CD14-positive monocyte (primary cell): Measurements from ENCODE around the gene ACTR6. TPM values are rescaled to one million over a fixed set of nuclear protein-coding genes. Genes with fewer than 3 reads are reported as not detected.

Experiments used
- DNase-seq, 3 donors: peaks; one replicate each; pipeline ENCODE4 v3.0.0-alpha.2; 2011 to 2022
- H2AFZ ChIP-seq: 2 replicates; pipeline ENCODE4 v1.6.0; 2012; ENCODE audit warnings: mild to moderate bottlenecking, low read depth, low read length, inconsistent platforms; ENCODE audit not compliant: insufficient read depth, poor library complexity, severe bottlenecking
- H3K27ac ChIP-seq, 2 donors: 1 replicate in 1 of 2; 2 replicates in 1 of 2; pipeline ENCODE4 v1.5.1; 2012 to 2013; ENCODE audit warnings: low read length in 2 of 2, control low read depth in 1 of 2, inconsistent platforms in 1 of 2, low read depth in 1 of 2, mild to moderate bottlenecking in 1 of 2
- H3K27me3 ChIP-seq, 2 donors: one replicate each; pipeline versions ENCODE4 v1.6.0 to v1.6.1; 2011 to 2013; ENCODE audit warnings: low read length in 2 of 2; ENCODE audit not compliant: control insufficient read depth in 2 of 2, insufficient read depth in 2 of 2
- H3K36me3 ChIP-seq, 2 donors: replicated peaks in 1 of 2; 1 replicate in 1 of 2; 2 replicates in 1 of 2; pipeline versions ENCODE4 v1.5.1 to v1.6.1; 2012 to 2013; ENCODE audit warnings: low read length in 2 of 2, control low read depth in 1 of 2, inconsistent platforms in 1 of 2, mild to moderate bottlenecking in 1 of 2; ENCODE audit not compliant: insufficient read depth in 2 of 2, control insufficient read depth in 1 of 2
- H3K4me1 ChIP-seq, 2 donors: 1 replicate in 1 of 2; 2 replicates in 1 of 2; pipeline versions ENCODE4 v1.5.1 to v1.6.1; 2012 to 2013; ENCODE audit warnings: low read length in 2 of 2, control low read depth in 1 of 2, inconsistent platforms in 1 of 2, mild to moderate bottlenecking in 1 of 2, moderate library complexity in 1 of 2; ENCODE audit not compliant: insufficient read depth in 2 of 2, control insufficient read depth in 1 of 2
- H3K4me2 ChIP-seq: replicated peaks from 2 replicates; pipeline ENCODE3; 2012; ENCODE audit warnings: low read length, moderate library complexity, mild to moderate bottlenecking; ENCODE audit not compliant: poor library complexity, severe bottlenecking; ENCODE audit errors: extremely low read depth
- H3K4me3 ChIP-seq, 3 experiments: fragments of 200-600 bp in 1 of 3; sonication (generic) in 1 of 3; replicated peaks in 1 of 3; 1 replicate in 2 of 3; 2 replicates in 1 of 3; pipeline ENCODE4 v1.5.1; 2011 to 2013; ENCODE audit warnings: low read length in 3 of 3, mild to moderate bottlenecking in 3 of 3, control low read depth in 2 of 3, low read depth in 2 of 3, inconsistent platforms in 1 of 3, moderate library complexity in 1 of 3
- H3K79me2 ChIP-seq: 2 replicates; pipeline ENCODE4 v1.6.0; 2012; ENCODE audit warnings: mild to moderate bottlenecking, control low read depth, inconsistent platforms, low read length, moderate library complexity; ENCODE audit not compliant: insufficient read depth
- H3K9ac ChIP-seq: 2 replicates; pipeline ENCODE4 v1.6.0; 2017; ENCODE audit warnings: low read length, mild to moderate bottlenecking; ENCODE audit not compliant: insufficient read depth, poor library complexity, severe bottlenecking
- H3K9me3 ChIP-seq, 2 donors: replicated peaks in 1 of 2; 1 replicate in 1 of 2; 2 replicates in 1 of 2; pipeline versions ENCODE4 v1.5.1 to v1.6.1; 2012 to 2013; ENCODE audit warnings: low read length in 2 of 2, control low read depth in 1 of 2; ENCODE audit not compliant: control insufficient read depth in 1 of 2, insufficient read depth in 1 of 2
- H4K20me1 ChIP-seq: 2 replicates; pipeline ENCODE4 v1.6.0; 2012; ENCODE audit warnings: mild to moderate bottlenecking, low read length, control low read depth, moderate library complexity; ENCODE audit not compliant: insufficient read depth
- H3K27ac Mint-ChIP-seq, 7 donors: one replicate each; pipeline ENCODE4 v1.8.0; 2020; ENCODE audit warnings: mild to moderate bottlenecking in 7 of 7, mixed read lengths in 7 of 7, moderate library complexity in 6 of 7, inconsistent platforms in 2 of 7
- H3K27me3 Mint-ChIP-seq, 3 donors: one replicate each; pipeline ENCODE4 v1.8.0; 2021 to 2022; ENCODE audit warnings: low read depth in 3 of 3, mild to moderate bottlenecking in 3 of 3, mixed read lengths in 3 of 3, moderate library complexity in 3 of 3, inconsistent platforms in 1 of 3
- H3K36me3 Mint-ChIP-seq, 2 donors: one replicate each; pipeline ENCODE4 v1.8.0; 2020; ENCODE audit warnings: mixed read lengths in 2 of 2, inconsistent platforms in 1 of 2, mild to moderate bottlenecking in 1 of 2
- H3K4me1 Mint-ChIP-seq: one replicate; pipeline ENCODE4 v1.8.0; 2020; ENCODE audit warnings: mild to moderate bottlenecking, mixed read lengths
- H3K4me3 Mint-ChIP-seq, 2 donors: one replicate each; pipeline ENCODE4 v1.8.0; 2020; ENCODE audit warnings: mild to moderate bottlenecking in 2 of 2, mixed read lengths in 2 of 2, moderate library complexity in 1 of 2
- H3K9me3 Mint-ChIP-seq, 7 donors: one replicate each; pipeline ENCODE4 v1.8.0; 2020 to 2022; ENCODE audit warnings: mixed read lengths in 7 of 7, mild to moderate bottlenecking in 6 of 7, moderate library complexity in 6 of 7, inconsistent platforms in 2 of 7
- CTCF ChIP-seq: fragments of 200-600 bp; IDR thresholded peaks from one replicate; pipeline ENCODE4 v1.8.0; 2022; ENCODE audit warnings: antibody characterized with exemption, mild to moderate bottlenecking
- WGBS: methylation state at CpG from one replicate; pipeline ENCODE4 v1.1.5; 2013; ENCODE audit warnings: missing lambda C conversion rate; ENCODE audit not compliant: insufficient coverage; 5-methylcytosine and 5-hydroxymethylcytosine counted together
- intact Hi-C, 2 donors: fragments of 100-400 bp; cut with micrococcal nuclease; formaldehyde crosslinking; loops; one replicate each; pipeline versions ENCODE4 v1.15.0 to v1.15.1; 2023
- polyA plus RNA-seq, 3 donors: library from polyadenylated mRNA; depleted of rRNA in 1 of 3; unstranded in 2 of 3; stranded (reverse) in 1 of 3; fragments of 300-500 nt in 2 of 3; fragments of >200 nt in 1 of 3; fragmentation: Illumina TruSeq in 2 of 3; gene quantifications; 1 replicate in 2 of 3; 2 replicates in 1 of 3; pipeline ENCODE4 v1.2.3, GENCODE V29; 2012 to 2021

Gene ACTR6
- polyA plus RNA-seq, 3 donors: 5.5 to 17.8 (median 16.2) TPM

DNA sequence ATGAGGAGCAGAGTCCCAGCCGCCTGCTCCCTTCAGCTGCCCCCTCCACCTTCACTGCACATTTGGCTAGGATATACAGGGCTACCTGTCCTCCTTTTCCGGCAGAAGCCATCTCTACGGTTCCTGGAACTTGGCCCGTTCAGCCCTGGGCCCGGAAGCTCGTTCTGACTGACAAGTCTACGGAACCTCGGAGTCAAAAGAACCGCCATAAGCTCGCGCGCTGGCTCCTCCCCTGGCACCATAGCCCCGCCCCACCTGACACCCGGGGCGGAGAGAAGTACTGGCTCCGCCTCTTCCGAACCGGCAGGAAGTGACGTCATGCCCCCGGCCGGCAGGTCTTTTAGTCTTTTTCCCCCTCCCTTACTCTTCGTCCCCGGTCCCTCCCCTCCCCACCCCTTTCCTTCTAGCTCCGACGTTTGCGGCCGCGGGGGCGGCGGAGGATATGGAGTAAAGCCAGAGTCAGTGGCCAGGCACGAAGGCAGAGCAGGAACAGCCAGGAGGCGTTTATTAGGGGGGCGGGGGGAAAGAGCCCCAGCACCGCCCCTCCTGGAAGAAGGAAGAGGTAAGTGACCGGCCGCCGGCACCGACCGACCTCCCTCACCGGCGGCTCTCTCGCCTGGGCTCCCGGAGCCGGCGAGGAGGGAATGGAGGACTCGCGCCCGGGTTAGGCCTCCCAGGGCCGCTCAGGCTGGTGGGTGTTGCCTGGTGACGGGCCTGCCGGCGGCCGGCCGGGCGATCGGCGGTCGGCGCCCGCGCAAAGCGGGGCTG is 66.4 kb downstream of the ACTR6 start, which contains the start of the genes DEPDC4 and SCYL2:
TSS of gene DEPDC4 (minus strand) at position 245 of the 768 bp plus-strand sequence. CDS start at position 242, 3 bp downstream.
TSS of gene SCYL2 (plus strand) at position 343 of the 768 bp plus-strand sequence. CDS start 15,794 bp downstream, outside the sequence.
- H3K4me3 Mint-ChIP-seq: peak within 1 kb of the TSS; percentile 99 to 100
- Histone ChIP-seq H3K79me2 (peaks cover 47% of the 10 kb centered on the region), H3K9me3 (no peaks in the 10 kb centered on the region), H3K4me1 (peaks cover 32 to 40% of the 10 kb centered on the region in 2 donors), H3K4me3 (peak within 1 kb of the TSS; percentile 79 to 87 (median 82)), H3K9ac (peak within 1 kb of the TSS; percentile 98), H3K27ac (peak within 1 kb of the TSS; percentile 94 to 95), H2AFZ (peak within 1 kb of the TSS; percentile 93), H3K4me2 (peak within 1 kb of the TSS; percentile 93), H3K36me3 (no peaks in the 10 kb centered on the region), H3K27me3 (no peaks in the 10 kb centered on the region), H4K20me1 (peaks cover 32% of the 10 kb centered on the region)
- peak within 1 kb of the TSS; percentile 95 to 99 (median 99) for H3K27ac Mint-ChIP-seq
- DNase-seq: peak; percentile 95 to 96 (median 95)
- H3K27me3 Mint-ChIP-seq: peaks cover 0 to 2% (median 0%) of the 10 kb centered on the region in 3 donors
- TF ChIP-seq CTCF: no peak
- WGBS: under 1% methylated on average over 48 of the region's 62 CpGs
- peaks cover 0 to 6% (median 0%) of the 10 kb centered on the region in 7 donors for H3K9me3 Mint-ChIP-seq
- no peaks in the 10 kb centered on the region for H3K36me3 Mint-ChIP-seq
- peaks cover 37% of the 10 kb centered on the region for H3K4me1 Mint-ChIP-seq
- intact Hi-C loops: loop anchor here (5.0 to 10.0 kb wide), 4 partner anchors 65 to 308 kb away; partner anchors contain the start of genes ACTR6 (in 2 of the 2), BLTP3B (in 2 of the 2) and GAS2L3 (in 1 of the 2)

DNA sequence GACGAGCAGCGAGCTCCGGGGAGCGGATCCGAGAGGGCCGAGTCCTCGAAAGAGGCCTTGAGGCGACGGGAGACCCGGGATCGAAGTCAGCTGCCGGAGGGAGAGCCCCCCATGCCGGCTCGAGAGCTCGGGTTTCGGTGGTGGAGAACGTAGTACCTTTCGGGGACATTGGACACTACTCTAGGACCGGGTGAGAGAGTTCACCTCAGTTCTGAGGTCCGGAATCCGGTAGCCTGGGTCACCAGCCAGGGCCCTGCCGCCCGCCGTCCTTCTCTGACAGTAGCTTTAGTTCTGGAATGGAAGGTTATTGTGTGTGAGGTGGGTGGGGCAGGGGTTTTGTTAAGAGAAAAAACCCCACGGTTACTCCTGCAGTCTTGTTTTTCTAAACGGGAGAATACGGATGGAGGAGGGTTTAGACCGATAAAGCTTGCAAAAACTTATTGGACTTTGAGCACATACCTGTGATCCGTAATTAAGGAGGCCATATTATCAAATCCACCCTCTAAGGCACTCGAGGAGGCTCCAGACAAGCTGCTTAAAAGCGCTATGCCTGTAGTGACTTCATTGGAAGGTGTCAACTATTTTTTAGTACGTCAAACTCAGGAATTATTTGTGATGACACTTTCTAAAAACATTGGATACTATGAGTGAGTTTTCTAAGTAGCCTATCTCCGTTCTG is 67.1 kb downstream of the ACTR6 start:
- H3K4me1 ChIP-seq: peaks cover 32 to 46% of the 10 kb centered on the region in 2 donors
- DNase-seq: no peak
- H3K9ac ChIP-seq: peak overlapping the region; percentile 98
- H4K20me1 ChIP-seq: peaks cover 39% of the 10 kb centered on the region
- peaks cover 55% of the 10 kb centered on the region for H3K79me2 ChIP-seq
- H3K4me1 Mint-ChIP-seq: peaks cover 38% of the 10 kb centered on the region
- peak overlapping the region; percentile 94 to 95 for H3K27ac ChIP-seq
- peaks cover 0 to 5% of the 10 kb centered on the region in 2 donors for H3K36me3 Mint-ChIP-seq
- peak overlapping the region; percentile 93 for H2AFZ ChIP-seq
- WGBS: under 1% methylated on average over 26 of the region's 33 CpGs
- H3K27me3 Mint-ChIP-seq: peaks cover 0 to 2% (median 0%) of the 10 kb centered on the region in 3 donors
- intact Hi-C loops: loop anchor here (5.0 to 10.0 kb wide), 4 partner anchors 65 to 307 kb away; partner anchors contain the start of genes ACTR6 (in 2 of the 2), BLTP3B (in 2 of the 2) and GAS2L3 (in 1 of the 2)
- no peaks in the 10 kb centered on the region for H3K27me3 ChIP-seq
- H3K4me2 ChIP-seq: peak overlapping the region; percentile 93
- H3K9me3 Mint-ChIP-seq: peaks cover 0 to 6% (median 0%) of the 10 kb centered on the region in 7 donors
- peak overlapping the region; percentile 95 to 99 (median 99) for H3K27ac Mint-ChIP-seq
- TF ChIP-seq CTCF: no peak
- peak overlapping the region; percentile 79 to 87 (median 82) for H3K4me3 ChIP-seq
- H3K36me3 ChIP-seq: no peaks in the 10 kb centered on the region
- H3K4me3 Mint-ChIP-seq: peak overlapping the region; percentile 99 to 100
- H3K9me3 ChIP-seq: no peaks in the 10 kb centered on the region
